ENCODE measurements around the gene STPG3. TPM values are rescaled to one million over a fixed set of nuclear protein-coding genes. Genes with fewer than 3 reads are reported as not detected.

STPG3 gene
- total RNA-seq (2022; extraction: Qiagen RNA extraction; ENCODE audit: low read depth) = not detected in 5 replicates

DNA sequence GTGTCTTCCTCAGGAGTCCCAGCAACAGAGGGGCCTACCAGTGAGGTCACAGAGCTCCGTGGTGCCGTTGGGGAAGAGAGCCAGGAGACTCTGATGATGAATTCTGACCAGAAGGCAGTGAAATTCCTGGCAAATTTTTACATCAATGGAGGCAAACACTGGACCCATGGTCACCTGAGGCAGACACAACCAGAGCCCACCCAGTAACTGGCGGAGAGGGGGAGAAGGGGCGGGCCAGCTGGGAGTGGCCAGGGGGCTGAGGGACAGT lies at the start of gene STPG3:
Gene STPG3 (plus strand): TSS at position 93 of the 268 bp plus-strand sequence. CDS start 1 bp downstream, at position 94.

DNA sequence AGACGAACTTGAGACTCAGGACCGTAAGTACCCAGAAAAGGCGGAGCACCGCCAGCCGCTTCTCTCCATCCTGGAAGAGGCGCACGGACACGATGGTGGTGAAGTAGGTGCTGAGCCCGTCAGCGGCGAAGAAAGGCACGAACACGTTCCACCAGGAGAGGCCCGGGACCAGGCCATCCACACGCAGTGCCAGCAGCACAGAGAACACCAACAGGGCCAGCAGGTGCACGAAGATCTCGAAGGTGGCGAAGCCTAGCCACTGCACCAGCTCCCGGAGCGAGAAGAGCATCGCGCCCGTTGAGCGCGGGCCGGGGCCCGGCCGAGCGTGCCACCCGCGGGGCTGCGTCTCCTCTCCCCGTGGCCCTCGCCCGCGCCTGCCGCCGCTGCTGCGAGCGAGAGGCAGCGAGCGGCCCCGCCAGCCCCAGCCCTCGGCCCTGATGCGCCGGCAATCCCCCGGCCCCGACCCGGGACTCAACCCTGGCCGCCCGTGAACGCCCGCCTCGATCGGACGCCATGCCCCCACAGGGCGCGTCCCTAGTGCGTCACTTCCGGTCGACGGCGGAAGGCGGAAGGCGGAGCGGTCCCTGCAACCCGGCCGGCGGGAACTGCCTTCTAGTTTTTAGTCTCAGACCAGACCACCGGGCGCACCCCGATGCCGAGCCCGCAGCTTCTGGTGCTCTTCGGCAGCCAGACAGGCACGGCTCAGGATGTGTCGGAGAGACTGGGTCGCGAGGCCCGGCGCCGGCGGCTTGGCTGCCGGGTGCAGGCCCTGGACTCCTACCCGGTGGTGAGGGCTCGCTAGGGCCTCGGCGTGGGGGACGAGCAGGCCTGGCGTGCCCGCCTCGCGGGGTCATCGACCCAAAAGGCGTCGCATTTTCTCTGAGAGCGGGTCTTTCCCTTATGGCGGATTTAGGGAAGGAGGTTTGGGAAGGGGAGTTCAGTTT lies 45.7 kb upstream of the STPG3 start, which contains the start of the genes NDOR1 and TMEM203:
Gene NDOR1 (plus strand): TSS at position 575 of the 944 bp plus-strand sequence. CDS start 78 bp downstream, at position 653.
Gene TMEM203 (minus strand): TSS at position 523 of the 944 bp plus-strand sequence. CDS start 234 bp downstream, at position 289.

DNA sequence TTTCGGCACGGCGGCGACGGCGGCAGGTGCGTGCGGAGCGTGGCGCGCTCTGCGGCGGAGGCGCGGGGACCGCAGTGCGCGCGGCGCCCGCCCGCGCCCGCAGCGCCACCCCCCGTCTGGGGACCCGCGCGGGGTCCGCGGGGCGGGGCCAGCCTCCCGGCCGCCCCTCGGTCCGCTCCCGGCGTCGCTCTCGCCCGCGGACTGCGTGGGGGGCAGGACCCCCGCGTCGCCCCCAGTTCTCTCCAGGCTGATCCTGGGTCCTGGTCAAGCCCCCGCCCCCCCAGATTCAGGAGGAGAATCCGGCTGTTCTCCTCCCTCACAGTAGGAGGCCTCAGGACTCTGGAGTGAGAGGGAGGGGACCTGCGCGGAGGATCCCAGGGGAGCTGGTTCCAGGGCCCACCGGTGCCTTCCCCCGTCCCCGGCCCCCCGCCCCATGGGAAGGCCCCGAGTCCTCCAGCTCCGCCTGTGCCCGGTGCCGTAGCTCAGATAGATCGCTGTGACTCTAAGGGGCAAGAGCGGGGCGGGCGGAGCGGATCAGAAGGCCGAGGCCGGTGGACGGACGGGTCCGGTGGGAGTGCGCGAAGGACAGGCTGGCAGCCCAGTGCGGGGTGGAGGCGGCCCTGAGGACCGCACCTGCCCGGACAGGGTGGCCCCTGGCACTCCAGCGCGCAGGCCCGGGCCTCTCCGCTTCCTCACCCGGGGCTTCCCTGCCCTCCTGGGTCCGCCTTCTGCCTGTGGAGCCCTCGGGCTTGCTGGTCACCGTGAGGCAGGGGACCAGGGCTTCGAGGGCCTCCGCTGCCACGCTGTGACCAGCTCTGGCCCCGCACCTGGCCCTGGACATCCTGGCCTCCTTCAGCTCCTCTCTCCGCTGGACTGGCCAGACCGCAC lies 28.7 kb upstream of the STPG3 start, which contains the start of gene RNF208:
Gene RNF208 (minus strand): TSS at position 51 of the 888 bp plus-strand sequence. CDS start 1,028 bp downstream, outside the sequence.

DNA sequence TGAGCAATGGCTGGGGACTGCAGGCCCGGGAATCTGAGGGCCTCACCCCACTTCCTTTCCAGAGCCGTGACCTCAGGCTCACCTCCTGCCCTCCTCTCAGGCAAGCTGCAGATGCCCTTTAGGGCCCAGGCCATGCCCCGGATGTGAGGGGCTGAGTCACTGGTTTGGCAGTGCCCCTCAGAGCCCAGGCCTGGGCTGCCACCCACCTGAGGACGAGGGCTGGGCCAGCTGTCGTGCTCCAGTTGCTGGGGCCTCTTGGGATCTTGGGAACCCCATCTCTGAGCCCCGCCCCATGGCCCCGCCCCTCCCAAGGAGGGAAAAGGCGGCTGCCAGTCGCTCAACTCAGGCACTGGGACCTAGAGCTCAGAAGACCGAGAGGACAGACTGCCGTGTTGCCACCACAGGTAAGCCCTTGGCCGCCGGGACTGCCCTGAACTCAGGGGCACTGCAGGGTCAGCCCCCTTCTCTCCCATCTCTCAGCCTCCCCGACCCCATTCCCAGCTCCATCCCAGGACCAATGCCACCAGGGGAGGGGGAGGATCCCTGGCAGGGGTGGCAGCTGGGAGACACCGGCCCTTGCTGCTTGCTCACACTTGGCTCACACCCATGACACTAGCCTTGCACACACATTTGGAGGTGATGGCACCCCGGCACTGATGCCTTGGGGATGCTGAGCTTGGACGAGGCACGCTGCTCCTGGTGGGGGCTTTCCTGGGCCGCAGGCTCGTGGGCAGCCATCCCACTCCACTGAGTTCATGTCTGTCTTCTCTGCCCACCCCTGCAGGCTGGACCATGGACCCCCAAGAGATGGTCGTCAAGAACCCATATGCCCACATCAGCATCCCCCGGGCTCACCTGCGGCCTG lies 26.0 kb upstream of the STPG3 start, which contains the start of gene CYSRT1:
Gene CYSRT1 (plus strand): TSS at position 345 of the 865 bp plus-strand sequence. CDS start 448 bp downstream, at position 793.

DNA sequence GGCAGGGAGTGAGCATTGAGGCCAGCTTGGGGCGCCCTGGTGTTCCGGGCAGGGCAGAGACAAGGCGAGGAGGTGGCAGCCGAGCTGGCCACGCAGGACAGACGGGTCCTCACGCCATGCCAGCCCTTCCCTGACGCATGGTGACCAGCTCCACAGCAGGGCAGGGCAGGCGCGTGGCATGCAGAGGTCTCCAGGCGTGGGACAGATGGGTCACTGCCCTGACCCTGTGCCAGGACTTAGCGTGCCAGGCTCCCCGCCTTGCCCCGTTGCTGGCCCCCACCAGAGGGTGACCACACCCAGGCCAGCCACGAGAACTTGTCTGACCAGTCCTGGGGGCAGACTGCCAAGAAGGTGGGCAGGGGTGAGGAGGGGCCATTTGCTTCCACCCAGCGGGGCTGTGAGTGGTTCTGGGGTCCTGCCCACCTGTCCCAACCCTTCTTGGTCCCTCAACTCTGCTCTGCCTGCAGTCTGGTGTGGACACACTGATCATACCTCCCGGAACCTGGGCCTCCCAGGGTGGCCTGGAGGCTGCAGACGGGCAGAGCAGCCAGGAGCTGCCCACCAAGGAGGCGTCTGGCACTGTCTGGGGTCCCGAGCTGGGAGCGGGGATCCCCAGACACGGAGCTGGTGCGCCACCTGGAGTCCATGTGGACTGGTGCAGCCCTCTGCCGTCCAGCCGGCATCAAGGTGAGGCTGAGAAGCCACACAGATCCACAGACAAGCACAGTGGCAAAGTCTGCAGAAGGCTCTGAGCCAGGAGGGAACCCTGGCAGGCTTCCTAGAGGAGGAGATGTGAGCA lies 23.8 kb upstream of the STPG3 start, which contains the start of gene RNF224:
Gene RNF224 (plus strand): TSS at position 449 of the 799 bp plus-strand sequence. CDS start 834 bp downstream, outside the sequence.

DNA sequence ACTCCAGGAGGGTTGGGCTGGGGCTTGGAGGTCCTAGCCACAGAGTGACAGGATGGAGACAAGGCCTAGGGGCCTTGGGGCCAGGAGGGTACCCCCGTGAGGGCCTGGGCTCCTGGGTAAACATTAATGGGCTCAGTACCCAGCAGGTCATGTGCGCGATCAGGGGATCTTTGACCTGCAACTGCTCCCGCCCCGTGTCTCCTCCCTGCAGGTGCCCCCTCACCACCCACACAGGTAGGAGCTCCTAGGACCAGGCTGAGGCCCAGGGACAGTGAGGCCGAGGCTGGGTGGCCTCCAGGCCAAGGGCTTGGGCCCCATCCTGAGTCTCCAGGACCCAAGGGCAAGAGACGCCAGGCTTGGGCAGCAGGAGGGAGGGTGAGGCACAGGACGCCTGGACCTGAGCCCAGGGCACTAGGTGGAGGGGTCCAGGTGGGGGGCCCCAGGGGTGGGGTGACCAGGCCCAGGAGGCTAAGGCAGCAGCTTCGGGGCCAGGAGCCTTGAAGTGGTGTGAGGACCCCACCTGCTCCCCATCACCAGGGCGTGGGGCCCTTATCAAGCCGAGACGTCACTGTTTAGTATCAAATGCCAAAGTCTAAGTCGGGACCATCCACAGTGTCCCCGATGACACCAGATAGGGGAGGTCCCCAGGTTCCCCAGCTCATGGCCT lies 20.2 kb upstream of the STPG3 start, which contains the start of gene SLC34A3:
Gene SLC34A3 (plus strand): TSS at position 197 of the 667 bp plus-strand sequence. CDS start 802 bp downstream, outside the sequence.

DNA sequence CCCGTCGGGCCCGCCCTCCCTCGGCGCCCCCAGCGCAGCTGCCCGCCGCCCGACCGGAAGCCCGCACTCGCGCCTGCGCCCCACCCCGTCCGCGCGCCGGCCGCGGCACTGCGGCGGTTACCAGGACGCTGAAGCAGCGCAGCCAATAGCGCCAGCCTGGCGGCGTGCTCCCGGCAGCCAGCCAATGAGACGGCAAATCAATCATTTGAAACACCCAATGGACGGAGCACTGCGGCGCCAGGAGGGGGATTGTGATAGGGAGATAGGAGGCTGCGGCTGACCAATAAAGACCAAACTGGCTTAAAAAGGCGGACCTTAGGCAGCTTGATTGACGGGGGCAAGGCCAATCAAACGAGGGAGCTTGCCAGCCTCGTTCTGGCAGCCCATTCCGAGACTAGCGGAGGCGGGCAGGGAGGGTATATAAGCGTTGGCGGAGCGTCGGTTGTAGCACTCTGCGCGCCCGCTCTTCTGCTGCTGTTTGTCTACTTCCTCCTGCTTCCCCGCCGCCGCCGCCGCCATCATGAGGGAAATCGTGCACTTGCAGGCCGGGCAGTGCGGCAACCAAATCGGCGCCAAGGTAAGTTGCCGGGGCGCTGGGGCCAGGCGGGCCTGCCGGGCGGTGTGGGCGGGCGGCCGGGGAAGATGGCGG lies 10.1 kb upstream of the STPG3 start, which contains the start of gene TUBB4B:
Gene TUBB4B (plus strand): TSS at position 447 of the 649 bp plus-strand sequence. CDS start 74 bp downstream, at position 521.

DNA sequence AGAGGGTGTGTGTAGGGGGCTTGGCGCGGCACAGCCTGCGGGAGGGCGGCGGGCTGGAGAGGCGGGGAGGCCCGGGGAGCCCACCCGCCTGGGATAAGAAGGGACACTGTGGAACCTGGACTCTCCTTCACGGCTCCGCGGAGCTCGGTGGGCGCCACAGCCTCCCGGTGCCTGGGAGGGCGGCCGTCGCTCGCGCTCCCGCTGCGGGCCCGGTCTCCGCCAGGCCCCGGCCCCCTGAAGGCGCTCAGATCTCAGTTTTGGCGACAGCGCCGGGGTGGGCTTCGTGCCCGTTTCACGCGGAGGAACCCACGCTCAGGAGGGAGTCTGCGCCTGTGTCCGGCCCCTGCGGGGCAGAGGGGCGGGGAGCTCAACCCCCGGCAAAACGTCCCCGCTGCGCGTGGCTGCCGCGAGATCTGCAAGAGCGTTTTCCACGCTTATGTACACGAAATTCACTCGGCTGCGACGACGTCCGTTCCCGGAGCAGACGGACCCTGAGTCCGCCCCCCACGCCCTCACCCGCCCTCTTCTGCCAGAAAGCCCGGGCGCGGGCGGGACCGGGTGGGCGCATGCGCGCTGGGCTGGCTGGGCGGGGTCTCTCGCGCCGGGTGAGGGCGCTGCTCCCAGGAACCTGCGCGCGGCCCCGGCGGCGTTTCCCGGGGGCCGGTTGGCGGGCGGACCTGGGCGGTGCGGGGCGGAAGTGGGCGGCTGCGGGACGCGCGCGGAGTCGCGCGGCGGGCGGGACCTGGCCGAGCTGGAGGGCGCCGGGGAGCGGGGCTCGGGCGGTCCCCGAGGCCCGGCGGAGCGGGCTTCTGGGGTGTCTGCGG lies 3.8 kb downstream of the STPG3 start, which contains the start of gene NELFB:
Gene NELFB (plus strand): TSS at position 704 of the 824 bp plus-strand sequence.

DNA sequence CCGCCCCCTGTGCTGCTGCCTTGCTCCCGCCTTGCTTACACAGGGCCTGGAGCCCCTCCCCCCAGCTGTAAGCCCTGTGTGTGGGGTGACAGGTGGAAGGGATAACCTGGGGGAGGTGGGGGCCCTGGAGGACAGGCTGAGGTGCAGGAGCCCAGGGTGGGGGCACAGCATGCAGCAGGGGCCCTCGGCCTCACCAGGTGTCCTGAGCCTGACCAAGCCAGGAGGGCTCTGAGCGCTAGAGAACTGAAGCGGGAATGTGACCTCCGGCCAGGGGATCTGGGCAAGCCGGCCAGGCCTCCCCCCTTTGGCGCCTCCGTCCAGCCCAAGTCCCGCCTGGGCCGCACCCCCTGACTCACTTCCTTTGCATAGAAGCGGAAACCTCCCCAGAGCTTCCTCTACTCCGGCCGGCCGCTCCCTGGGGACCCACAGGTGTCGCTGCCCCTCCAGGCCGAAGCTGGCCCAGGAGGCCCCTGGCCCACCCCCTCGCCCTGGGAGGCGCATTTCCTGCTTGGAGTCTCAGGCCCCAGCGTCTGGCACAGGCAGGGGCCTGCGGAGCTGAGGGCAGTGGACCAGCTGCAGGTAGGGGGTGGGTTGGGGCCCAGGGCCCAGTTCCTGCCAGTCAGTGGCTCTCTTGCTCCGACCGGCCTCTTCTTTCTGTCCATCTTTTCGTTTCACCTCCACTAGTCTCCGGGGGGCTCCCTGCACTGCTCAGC lies 26.4 kb downstream of the STPG3 start, which contains the start of gene TOR4A:
Gene TOR4A (plus strand): TSS at position 398 of the 713 bp plus-strand sequence. CDS start 964 bp downstream, outside the sequence.

DNA sequence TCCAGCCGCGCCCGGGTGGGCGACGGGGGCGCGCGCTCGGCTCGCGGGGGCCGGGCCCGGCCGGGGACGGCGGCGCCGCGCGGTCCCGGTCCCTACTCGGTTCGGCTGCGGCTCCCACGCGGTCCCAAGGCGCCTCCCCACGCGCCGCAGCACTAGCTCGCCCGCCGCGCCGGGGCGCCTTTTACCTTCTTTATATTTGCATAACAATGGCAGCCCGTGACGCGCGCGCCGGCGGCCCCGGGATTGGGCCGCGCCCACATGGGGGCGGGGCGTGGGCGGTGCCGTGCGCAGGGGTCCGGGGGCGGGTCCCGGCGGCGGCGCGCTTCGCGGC lies 51.0 kb downstream of the STPG3 start, which contains the start of gene NRARP:
Gene NRARP (minus strand): TSS at position 154 of the 331 bp plus-strand sequence. CDS start 343 bp downstream, outside the sequence.

Other genes with a start within 250 kb of the STPG3 start
- gene ABCA2, start 223.0 kb upstream of the STPG3 start, total RNA-seq (2022; extraction: Qiagen RNA extraction; ENCODE audit: low read depth) = 18.6 to 29.0 TPM (median 26.5 TPM) in 5 replicates
- gene FUT7, start 219.2 kb upstream of the STPG3 start, total RNA-seq (2022; extraction: Qiagen RNA extraction; ENCODE audit: low read depth) = 0.07 to 0.09 TPM (median 0.08 TPM) in 3 of 5 replicates, not detected in the others
- gene NPDC1, start 205.1 kb upstream of the STPG3 start, total RNA-seq (2022; extraction: Qiagen RNA extraction; ENCODE audit: low read depth) = 37.1 to 85.1 TPM (median 73.1 TPM) in 5 replicates
- 0.31 to 1.1 TPM (median 0.91 TPM) in 5 replicates for gene ENTPD2, start 197.2 kb upstream of the STPG3 start, total RNA-seq (2022; extraction: Qiagen RNA extraction; ENCODE audit: low read depth)
- 14.0 to 28.0 TPM (median 25.8 TPM) in 5 replicates for gene SAPCD2, start 180.7 kb upstream of the STPG3 start, total RNA-seq (2022; extraction: Qiagen RNA extraction; ENCODE audit: low read depth)
- 9.3 to 14.6 TPM (median 11.2 TPM) in 5 replicates for gene UAP1L1, start 173.8 kb upstream of the STPG3 start, total RNA-seq (2022; extraction: Qiagen RNA extraction; ENCODE audit: low read depth)
- 42.0 to 52.8 TPM (median 50.3 TPM) in 5 replicates for gene MAN1B1, start 164.3 kb upstream of the STPG3 start, total RNA-seq (2022; extraction: Qiagen RNA extraction; ENCODE audit: low read depth)
- gene DPP7, start 136.6 kb upstream of the STPG3 start, total RNA-seq (2022; extraction: Qiagen RNA extraction; ENCODE audit: low read depth) = 71.8 to 128 TPM (median 111 TPM) in 5 replicates
- 0.26 to 0.78 TPM (median 0.52 TPM) in 5 replicates for gene GRIN1, start 112.1 kb upstream of the STPG3 start, total RNA-seq (2022; extraction: Qiagen RNA extraction; ENCODE audit: low read depth)
- 0.50 to 1.9 TPM (median 1.9 TPM) in 5 replicates for gene LRRC26, start 81.2 kb upstream of the STPG3 start, total RNA-seq (2022; extraction: Qiagen RNA extraction; ENCODE audit: low read depth)
- not detected in 5 replicates for gene TMEM210, start 79.2 kb upstream of the STPG3 start, total RNA-seq (2022; extraction: Qiagen RNA extraction; ENCODE audit: low read depth)
- 21.7 to 38.1 TPM (median 33.0 TPM) in 5 replicates for gene ANAPC2, start 62.7 kb upstream of the STPG3 start, total RNA-seq (2022; extraction: Qiagen RNA extraction; ENCODE audit: low read depth)
- gene SSNA1, start 62.6 kb upstream of the STPG3 start, total RNA-seq (2022; extraction: Qiagen RNA extraction; ENCODE audit: low read depth) = 103 to 153 TPM (median 139 TPM) in 5 replicates
- gene TPRN, start 50.5 kb upstream of the STPG3 start, total RNA-seq (2022; extraction: Qiagen RNA extraction; ENCODE audit: low read depth) = 5.1 to 10.4 TPM (median 8.8 TPM) in 5 replicates
- gene TMEM203, start 45.6 kb upstream of the STPG3 start, total RNA-seq (2022; extraction: Qiagen RNA extraction; ENCODE audit: low read depth) = 33.4 to 46.5 TPM (median 43.2 TPM) in 5 replicates
- 10.9 to 18.5 TPM (median 16.3 TPM) in 5 replicates for gene NDOR1, start 45.6 kb upstream of the STPG3 start, total RNA-seq (2022; extraction: Qiagen RNA extraction; ENCODE audit: low read depth)
- 1.1 to 2.2 TPM (median 2.0 TPM) in 5 replicates for gene RNF208, start 29.0 kb upstream of the STPG3 start, total RNA-seq (2022; extraction: Qiagen RNA extraction; ENCODE audit: low read depth)
- gene CYSRT1, start 26.1 kb upstream of the STPG3 start, total RNA-seq (2022; extraction: Qiagen RNA extraction; ENCODE audit: low read depth) = 2.7 to 4.3 TPM (median 4.1 TPM) in 5 replicates
- 0.16 to 0.23 TPM (median 0.23 TPM) in 3 of 5 replicates, not detected in the others for gene RNF224, start 23.8 kb upstream of the STPG3 start, total RNA-seq (2022; extraction: Qiagen RNA extraction; ENCODE audit: low read depth)
- gene SLC34A3, start 20.4 kb upstream of the STPG3 start, total RNA-seq (2022; extraction: Qiagen RNA extraction; ENCODE audit: low read depth) = 0.07 to 0.08 TPM (median 0.07 TPM) in 3 of 5 replicates, not detected in the others
- gene TUBB4B, start 10.0 kb upstream of the STPG3 start, total RNA-seq (2022; extraction: Qiagen RNA extraction; ENCODE audit: low read depth) = 579 to 790 TPM (median 733 TPM) in 5 replicates
- gene NELFB, start 4.0 kb downstream of the STPG3 start, total RNA-seq (2022; extraction: Qiagen RNA extraction; ENCODE audit: low read depth) = 41.2 to 58.1 TPM (median 53.4 TPM) in 5 replicates
- 18.6 to 30.7 TPM (median 27.4 TPM) in 5 replicates for gene TOR4A, start 26.4 kb downstream of the STPG3 start, total RNA-seq (2022; extraction: Qiagen RNA extraction; ENCODE audit: low read depth)
- 3.9 to 9.5 TPM (median 7.7 TPM) in 5 replicates for gene NRARP, start 51.0 kb downstream of the STPG3 start, total RNA-seq (2022; extraction: Qiagen RNA extraction; ENCODE audit: low read depth)
- 4.0 to 7.3 TPM (median 5.5 TPM) in 5 replicates for gene EXD3, start 171.9 kb downstream of the STPG3 start, total RNA-seq (2022; extraction: Qiagen RNA extraction; ENCODE audit: low read depth)
- gene NOXA1, start 172.1 kb downstream of the STPG3 start, total RNA-seq (2022; extraction: Qiagen RNA extraction; ENCODE audit: low read depth) = 1.1 to 2.4 TPM (median 1.7 TPM) in 5 replicates
- gene ENTPD8, start 190.1 kb downstream of the STPG3 start, total RNA-seq (2022; extraction: Qiagen RNA extraction; ENCODE audit: low read depth) = 0.15 to 0.31 TPM (median 0.20 TPM) in 5 replicates
- gene NSMF, start 208.0 kb downstream of the STPG3 start, total RNA-seq (2022; extraction: Qiagen RNA extraction; ENCODE audit: low read depth) = 29.6 to 45.5 TPM (median 40.6 TPM) in 5 replicates